Prostate gland (tissue), 2 donors: ENCODE measurements around the gene RAD1.

Source experiments
- POLR2AphosphoS5 ChIP-seq: sonication (generic); formaldehyde crosslinking; IDR thresholded peaks from one replicate; pipeline ENCODE4 v1.6.1; 2017; ENCODE audit warnings: antibody characterized with exemption
- TF ChIP-seq, protein P1 (sequence below), 4 experiments: fragments of 200-600 bp in 2 of 4; fragments of 450-650 bp in 2 of 4; sonication (generic) in 2 of 4; IDR thresholded peaks; 1 replicate in 3 of 4; 2 replicates in 1 of 4; pipeline ENCODE4 v1.5.1; 2016 to 2019; ENCODE audit warnings: antibody characterized with exemption in 4 of 4, mild to moderate bottlenecking in 2 of 4, moderate library complexity in 2 of 4

DNA sequence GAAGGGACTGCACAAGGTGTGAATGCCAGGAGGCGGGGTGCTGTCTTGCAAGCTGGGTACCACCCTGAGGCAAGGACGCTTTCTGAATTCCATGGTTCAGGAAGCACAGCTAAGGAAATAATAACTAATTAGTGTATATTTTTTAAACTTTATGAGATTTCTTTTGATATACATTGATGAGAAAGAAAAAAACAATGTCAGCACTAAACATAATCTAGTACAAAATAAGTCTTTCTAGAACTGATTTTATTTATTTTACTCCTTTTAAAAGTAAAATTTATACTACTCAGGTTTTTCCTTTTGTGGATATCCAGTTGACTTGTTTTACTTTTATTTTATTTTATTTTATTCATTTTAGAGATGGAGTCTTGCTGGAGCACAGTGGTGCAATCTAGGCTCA is 17.6 kb upstream of the RAD1 start:
- TF ChIP-seq, protein P1, sequence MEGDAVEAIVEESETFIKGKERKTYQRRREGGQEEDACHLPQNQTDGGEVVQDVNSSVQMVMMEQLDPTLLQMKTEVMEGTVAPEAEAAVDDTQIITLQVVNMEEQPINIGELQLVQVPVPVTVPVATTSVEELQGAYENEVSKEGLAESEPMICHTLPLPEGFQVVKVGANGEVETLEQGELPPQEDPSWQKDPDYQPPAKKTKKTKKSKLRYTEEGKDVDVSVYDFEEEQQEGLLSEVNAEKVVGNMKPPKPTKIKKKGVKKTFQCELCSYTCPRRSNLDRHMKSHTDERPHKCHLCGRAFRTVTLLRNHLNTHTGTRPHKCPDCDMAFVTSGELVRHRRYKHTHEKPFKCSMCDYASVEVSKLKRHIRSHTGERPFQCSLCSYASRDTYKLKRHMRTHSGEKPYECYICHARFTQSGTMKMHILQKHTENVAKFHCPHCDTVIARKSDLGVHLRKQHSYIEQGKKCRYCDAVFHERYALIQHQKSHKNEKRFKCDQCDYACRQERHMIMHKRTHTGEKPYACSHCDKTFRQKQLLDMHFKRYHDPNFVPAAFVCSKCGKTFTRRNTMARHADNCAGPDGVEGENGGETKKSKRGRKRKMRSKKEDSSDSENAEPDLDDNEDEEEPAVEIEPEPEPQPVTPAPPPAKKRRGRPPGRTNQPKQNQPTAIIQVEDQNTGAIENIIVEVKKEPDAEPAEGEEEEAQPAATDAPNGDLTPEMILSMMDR (IDR thresholded peaks at IDR 0.05): no peak
- no peak for TF ChIP-seq POLR2AphosphoS5
